ENCODE measurements around the gene DTX2.
"Not testable (repeated sequence)": the region's sequence is repeated elsewhere in the genome, so short reads cannot be mapped to it uniquely, and the experiment has no call there.

GRCh38 chr7:76484456-76484855, 22.9 kb downstream of the DTX2 start:
- not testable (repeated sequence) for TF ChIP-seq EZH2 (IDR thresholded peaks at IDR 0.05; ENCODE audit: borderline replicate concordance, low read length)
- TF ChIP-seq, protein P1, sequence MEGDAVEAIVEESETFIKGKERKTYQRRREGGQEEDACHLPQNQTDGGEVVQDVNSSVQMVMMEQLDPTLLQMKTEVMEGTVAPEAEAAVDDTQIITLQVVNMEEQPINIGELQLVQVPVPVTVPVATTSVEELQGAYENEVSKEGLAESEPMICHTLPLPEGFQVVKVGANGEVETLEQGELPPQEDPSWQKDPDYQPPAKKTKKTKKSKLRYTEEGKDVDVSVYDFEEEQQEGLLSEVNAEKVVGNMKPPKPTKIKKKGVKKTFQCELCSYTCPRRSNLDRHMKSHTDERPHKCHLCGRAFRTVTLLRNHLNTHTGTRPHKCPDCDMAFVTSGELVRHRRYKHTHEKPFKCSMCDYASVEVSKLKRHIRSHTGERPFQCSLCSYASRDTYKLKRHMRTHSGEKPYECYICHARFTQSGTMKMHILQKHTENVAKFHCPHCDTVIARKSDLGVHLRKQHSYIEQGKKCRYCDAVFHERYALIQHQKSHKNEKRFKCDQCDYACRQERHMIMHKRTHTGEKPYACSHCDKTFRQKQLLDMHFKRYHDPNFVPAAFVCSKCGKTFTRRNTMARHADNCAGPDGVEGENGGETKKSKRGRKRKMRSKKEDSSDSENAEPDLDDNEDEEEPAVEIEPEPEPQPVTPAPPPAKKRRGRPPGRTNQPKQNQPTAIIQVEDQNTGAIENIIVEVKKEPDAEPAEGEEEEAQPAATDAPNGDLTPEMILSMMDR (conservative IDR thresholded peaks at IDR 0.05 in 1 of 2, IDR thresholded peaks at IDR 0.05 in 1 of 2; ENCODE audit: extremely low read depth in 1 of 2, insufficient read depth in 1 of 2, low read depth in 1 of 2, low read length in 2 of 2), result not testable (repeated sequence)

All from mammary epithelial cell (primary cell).